Liver (tissue), 9 donors: Measurements from ENCODE around the gene FAM20C. TPM values are rescaled to one million over a fixed set of nuclear protein-coding genes. Genes with fewer than 3 reads are reported as not detected.

ENCODE experiments used
- DNase-seq: peaks from one replicate; pipeline ENCODE4 v3.0.0-alpha.2; 2017; ENCODE audit warnings: low spot score
- H3K27ac ChIP-seq, 2 donors: one replicate each; pipeline ENCODE4 v1.7.0; 2013; ENCODE audit warnings: inconsistent platforms in 2 of 2, low read length in 2 of 2, control low read depth in 1 of 2, low read depth in 1 of 2, mild to moderate bottlenecking in 1 of 2
- H3K27me3 ChIP-seq, 4 donors: one replicate each; pipeline versions ENCODE4 v1.6.1 to v1.7.0; 2013; ENCODE audit warnings: low read length in 3 of 4, inconsistent platforms in 1 of 4, mild to moderate bottlenecking in 1 of 4, moderate library complexity in 1 of 4; ENCODE audit not compliant: control insufficient read depth in 4 of 4, insufficient read depth in 4 of 4
- H3K36me3 ChIP-seq, 4 donors: one replicate each; pipeline versions ENCODE4 v1.6.1 to v1.7.0; 2013; ENCODE audit warnings: low read length in 3 of 4, mild to moderate bottlenecking in 3 of 4, low read depth in 1 of 4, moderate library complexity in 1 of 4; ENCODE audit not compliant: control insufficient read depth in 4 of 4, insufficient read depth in 3 of 4
- H3K4me1 ChIP-seq, 4 donors: one replicate each; pipeline versions ENCODE4 v1.6.1 to v1.7.0; 2013; ENCODE audit warnings: low read length in 3 of 4, mild to moderate bottlenecking in 3 of 4, moderate library complexity in 1 of 4; ENCODE audit not compliant: control insufficient read depth in 4 of 4, insufficient read depth in 4 of 4
- H3K4me3 ChIP-seq, 3 donors: one replicate each; pipeline versions ENCODE4 v1.6.1 to v1.7.0; 2013; ENCODE audit warnings: low read length in 3 of 3, control low read depth in 1 of 3, low read depth in 1 of 3, mild to moderate bottlenecking in 1 of 3
- H3K9ac ChIP-seq, 2 donors: one replicate each; pipeline ENCODE4 v1.7.0; 2013; ENCODE audit warnings: low read length in 2 of 2, mild to moderate bottlenecking in 2 of 2, moderate library complexity in 2 of 2, control low read depth in 1 of 2, low read depth in 1 of 2
- H3K9me3 ChIP-seq, 4 donors: one replicate each; pipeline versions ENCODE4 v1.6.1 to v1.7.0; 2013; ENCODE audit warnings: low read length in 3 of 4; ENCODE audit not compliant: control insufficient read depth in 4 of 4
- CTCF ChIP-seq: fragments of 150-350 bp; IDR thresholded peaks from 2 replicates; pipeline ENCODE4 v1.5.1; 2017; ENCODE audit warnings: improper control_type of control experiment, low read depth, low read length; ENCODE audit not compliant: missing input control
- EGR1 ChIP-seq, 2 donors: IDR thresholded peaks; 2 replicates each; pipeline ENCODE4 v1.6.1; 2016 to 2018; ENCODE audit warnings: antibody characterized with exemption in 2 of 2, low read depth in 2 of 2
- FOXA1 ChIP-seq: IDR thresholded peaks from 2 replicates; pipeline ENCODE4 v1.6.1; 2016; ENCODE audit warnings: antibody characterized with exemption
- FOXA2 ChIP-seq: IDR thresholded peaks from 2 replicates; pipeline ENCODE4 v1.6.1; 2016; ENCODE audit warnings: antibody characterized with exemption
- GABPA ChIP-seq, 2 donors: IDR thresholded peaks in 1 of 2; conservative IDR thresholded peaks in 1 of 2; 2 replicates each; pipeline ENCODE4 v1.6.1; 2016; ENCODE audit warnings: antibody characterized with exemption in 2 of 2, mild to moderate bottlenecking in 1 of 2, moderate library complexity in 1 of 2
- HNF4A ChIP-seq, 2 donors: conservative IDR thresholded peaks; 2 replicates each; pipeline ENCODE4 v1.6.1; 2016; ENCODE audit warnings: antibody characterized with exemption in 2 of 2, mild to moderate bottlenecking in 2 of 2
- HNF4G ChIP-seq: IDR thresholded peaks from 2 replicates; pipeline ENCODE4 v1.6.1; 2016; ENCODE audit warnings: antibody characterized with exemption
- JUND ChIP-seq, 2 donors: IDR thresholded peaks; 2 replicates each; pipeline ENCODE4 v1.6.1; 2016; ENCODE audit warnings: antibody characterized with exemption in 2 of 2
- NR2F2 ChIP-seq: IDR thresholded peaks from 2 replicates; pipeline ENCODE4 v1.6.1; 2016; ENCODE audit warnings: antibody characterized with exemption
- RAD21 ChIP-seq, 2 donors: IDR thresholded peaks; 2 replicates each; pipeline ENCODE4 v1.6.1; 2016; ENCODE audit warnings: antibody characterized with exemption in 2 of 2, mild to moderate bottlenecking in 2 of 2
- REST ChIP-seq: IDR thresholded peaks from 2 replicates; pipeline ENCODE4 v1.6.1; 2016; ENCODE audit warnings: antibody characterized with exemption, mild to moderate bottlenecking
- RXRA ChIP-seq, 2 donors: IDR thresholded peaks; 2 replicates each; pipeline ENCODE4 v1.6.1; 2017 to 2018; ENCODE audit warnings: antibody characterized with exemption in 2 of 2, mild to moderate bottlenecking in 1 of 2
- SP1 ChIP-seq: IDR thresholded peaks from 2 replicates; pipeline ENCODE4 v1.6.1; 2018; ENCODE audit warnings: antibody characterized with exemption, mild to moderate bottlenecking
- TAF1 ChIP-seq: conservative IDR thresholded peaks from 2 replicates; pipeline ENCODE4 v1.6.1; 2016; ENCODE audit warnings: antibody characterized with exemption, mild to moderate bottlenecking
- YY1 ChIP-seq: IDR thresholded peaks from 2 replicates; pipeline ENCODE4 v1.6.1; 2016; ENCODE audit warnings: antibody characterized with exemption, mild to moderate bottlenecking
- WGBS: extraction: QIAGEN DNeasy Blood & Tissue Kit; methylation state at CpG from one replicate; pipeline ENCODE4 v1.1.7; 2013; 5-methylcytosine and 5-hydroxymethylcytosine counted together
- polyA plus RNA-seq, 2 donors: library from polyadenylated mRNA; stranded (reverse) in 1 of 2; unstranded in 1 of 2; fragments of 200-250 nt in 1 of 2; fragments of >200 nt in 1 of 2; fragmentation: Nextera tagmentation in 1 of 2; extraction: Ambion mirVana in 1 of 2; gene quantifications; one replicate each; pipeline versions ENCODE4 v1.2.1 to v1.2.3, GENCODE V29; 2013 to 2015
- total RNA-seq, 2 donors: library from RNA; depleted of rRNA; stranded (reverse); fragments of >200 nt; gene quantifications; one replicate each; pipeline ENCODE4 v1.2.3, GENCODE V29; 2014
- TF ChIP-seq, protein P1 (sequence below): IDR thresholded peaks from 2 replicates; pipeline ENCODE4 v1.6.1; 2016; ENCODE audit warnings: antibody characterized with exemption
- TF ChIP-seq, protein P2 (sequence below): IDR thresholded peaks from 2 replicates; pipeline ENCODE4 v1.6.1; 2016; ENCODE audit warnings: antibody characterized with exemption
- donor health status: healthy.
- donor health status: healthy.
- donor health status: healthy.
- donor health status: healthy.
- donor health status: healthy.

Gene FAM20C
- total and polyA plus RNA-seq, 4 donors, result 13.4 to 40.4 (median 31.5) TPM

DNA sequence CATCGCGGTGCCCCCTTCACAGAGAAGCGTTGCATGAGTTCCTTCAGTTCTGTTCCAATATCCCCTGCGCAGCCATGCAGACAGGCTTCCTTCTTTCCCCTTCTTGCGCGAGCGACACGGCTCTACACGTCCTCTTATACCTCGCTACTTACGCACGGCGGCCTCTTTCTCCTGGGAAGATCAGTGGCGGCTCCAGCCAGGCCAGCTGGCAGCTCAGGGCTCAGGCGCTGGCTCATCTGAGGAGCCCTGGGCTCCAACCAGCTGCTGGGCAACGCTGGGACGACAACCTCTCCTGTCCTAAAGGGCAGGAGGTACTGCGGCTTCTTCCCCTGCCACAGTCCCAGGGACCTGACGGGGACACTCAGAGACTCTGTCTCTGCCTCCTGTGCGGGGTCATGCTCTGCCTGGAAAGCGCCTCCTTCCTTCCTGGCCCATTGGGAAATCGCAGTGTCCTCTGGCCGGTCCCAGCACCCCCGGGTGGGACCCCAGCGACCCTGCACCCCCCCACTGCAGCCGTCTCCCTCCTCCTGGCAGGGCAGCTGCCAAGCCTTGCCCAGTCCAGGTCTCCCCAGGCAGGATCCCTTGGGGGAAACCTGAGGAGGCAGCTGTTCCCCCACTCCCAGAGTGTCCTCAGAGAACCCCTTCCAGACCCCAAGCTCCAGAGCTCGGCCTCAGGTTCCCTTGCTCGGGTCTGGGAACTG, 5.0 kb upstream of the FAM20C start:
- no peaks in the 10 kb centered on the region for H3K9me3 ChIP-seq

More for the DNA sequence above, 5.0 kb upstream of the FAM20C start:
- TF ChIP-seq CTCF (no peak), HNF4A (conservative IDR thresholded peaks at IDR 0.05) (no peak), HNF4G (no peak), GABPA (IDR thresholded peaks at IDR 0.05 in 1 of 2, conservative IDR thresholded peaks at IDR 0.05 in 1 of 2) (no peak), SP1 (no peak), TAF1 (no peak), RAD21 (IDR thresholded peaks at IDR 0.05) (no peak), FOXA1 (no peak), EGR1 (IDR thresholded peaks at IDR 0.05; ENCODE audit: low read depth in 2 of 2) (no peak), NR2F2 (no peak), REST (no peak), JUND (IDR thresholded peaks at IDR 0.05) (no peak), FOXA2 (no peak), YY1 (no peak), RXRA (IDR thresholded peaks at IDR 0.05) (no peak)
- TF ChIP-seq, protein P1, sequence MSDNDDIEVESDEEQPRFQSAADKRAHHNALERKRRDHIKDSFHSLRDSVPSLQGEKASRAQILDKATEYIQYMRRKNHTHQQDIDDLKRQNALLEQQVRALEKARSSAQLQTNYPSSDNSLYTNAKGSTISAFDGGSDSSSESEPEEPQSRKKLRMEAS, result no peak
- TF ChIP-seq, protein P2, sequence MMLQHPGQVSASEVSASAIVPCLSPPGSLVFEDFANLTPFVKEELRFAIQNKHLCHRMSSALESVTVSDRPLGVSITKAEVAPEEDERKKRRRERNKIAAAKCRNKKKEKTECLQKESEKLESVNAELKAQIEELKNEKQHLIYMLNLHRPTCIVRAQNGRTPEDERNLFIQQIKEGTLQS, result no peak
- H3K9ac ChIP-seq, result no peak overlapping the region
- 79% methylated on average over 28 of the region's 28 CpGs for WGBS
- peaks cover 0 to 7% (median 4%) of the 10 kb centered on the region in 4 donors for H3K4me1 ChIP-seq
- H3K27ac ChIP-seq, result no peak overlapping the region
- no peaks in the 10 kb centered on the region for H3K27me3 ChIP-seq
- H3K4me3 ChIP-seq, result no peak overlapping the region
- peaks cover 0 to 4% (median 0%) of the 10 kb centered on the region in 4 donors for H3K36me3 ChIP-seq
- no peak for DNase-seq
